Iris pigment epithelial cell (primary cell): Measurements from ENCODE around the gene SLC6A7.
A peak's percentile ranks its signal among the peaks of the same experiment; 100 is the strongest.
"Not testable (repeated sequence)": the region's sequence is repeated elsewhere in the genome, so short reads cannot be mapped to it uniquely, and the experiment has no call there.

Experiments used
- DNase-seq: peaks from one replicate; pipeline ENCODE4 v3.0.0-alpha.2; 2011; ENCODE audit warnings: low read depth

The SLC6A7 gene

DNA sequence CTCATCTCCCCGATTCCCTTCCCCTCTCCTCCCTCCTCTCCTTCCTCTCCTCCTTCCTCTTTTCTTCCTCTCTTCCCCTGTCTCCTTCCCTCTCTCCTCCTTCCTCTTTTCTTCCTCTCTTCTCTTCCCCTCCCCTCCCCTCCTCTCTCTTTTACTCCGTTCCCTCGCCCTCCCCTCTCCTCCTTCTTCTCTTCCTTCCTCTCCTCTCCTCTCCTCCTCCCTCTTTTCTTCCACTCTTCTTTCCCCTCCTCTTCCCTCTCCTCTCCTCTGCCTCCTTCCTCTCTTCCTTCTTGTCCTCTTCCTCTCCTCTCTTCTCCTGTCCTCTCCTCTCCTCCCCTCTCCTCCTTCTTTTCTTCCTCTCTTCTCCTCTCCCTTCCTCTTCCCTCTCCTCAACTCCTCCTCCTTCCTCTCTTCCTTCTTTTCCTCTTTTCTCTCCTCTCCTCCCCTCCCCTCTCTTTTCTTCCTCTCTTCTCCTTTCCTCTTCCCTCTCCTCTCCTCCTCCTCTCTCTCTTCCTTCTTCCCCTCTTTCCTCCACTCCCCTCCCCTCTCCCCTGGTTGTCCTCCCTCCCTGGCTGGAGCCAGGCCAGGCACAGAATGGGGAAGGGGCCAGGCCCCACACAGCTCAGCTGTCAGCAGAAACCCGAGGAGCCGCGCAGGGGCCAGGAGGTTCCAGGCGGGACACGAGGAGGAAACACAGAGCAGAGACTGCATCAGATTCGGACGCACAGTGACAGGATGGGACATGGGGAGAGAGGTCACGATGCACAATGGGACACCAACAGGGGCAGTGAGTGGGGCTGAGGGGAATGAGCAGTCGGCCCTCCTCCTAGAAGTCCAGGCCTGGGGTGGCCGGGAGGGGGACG is 51.7 kb downstream of the SLC6A7 start:
- no peak for DNase-seq

DNA sequence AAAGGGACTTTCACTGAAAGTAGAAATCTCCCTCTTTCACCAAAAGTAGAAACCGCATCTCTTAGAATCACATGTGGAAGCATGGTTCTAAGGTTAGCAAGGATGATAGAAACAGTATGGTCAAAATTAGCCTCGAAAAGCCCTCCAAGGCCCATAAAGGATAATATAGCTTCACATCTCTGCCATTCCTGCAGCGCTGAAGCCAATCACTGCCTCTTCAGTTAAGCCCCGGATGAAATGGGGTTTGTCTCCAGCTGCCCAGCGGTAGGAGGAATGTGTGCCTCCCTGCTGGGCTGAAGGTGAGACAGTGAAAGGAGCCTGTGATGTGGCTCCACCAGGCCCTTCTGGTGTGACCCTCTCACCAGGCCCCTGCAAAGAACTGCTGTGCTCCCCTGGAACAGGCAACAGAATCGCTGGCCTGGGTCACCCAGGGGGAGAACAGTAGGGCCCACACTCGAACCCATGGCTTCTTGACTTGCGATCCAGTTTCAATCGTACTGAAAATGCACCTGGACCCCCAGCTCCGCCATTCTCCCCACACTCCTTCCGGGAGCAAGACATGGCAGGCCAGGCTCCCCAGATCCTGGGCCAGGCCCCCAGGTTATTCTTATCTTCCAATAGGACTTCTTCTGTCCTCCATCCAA is 52.5 kb downstream of the SLC6A7 start:
- no peak for DNase-seq

DNA sequence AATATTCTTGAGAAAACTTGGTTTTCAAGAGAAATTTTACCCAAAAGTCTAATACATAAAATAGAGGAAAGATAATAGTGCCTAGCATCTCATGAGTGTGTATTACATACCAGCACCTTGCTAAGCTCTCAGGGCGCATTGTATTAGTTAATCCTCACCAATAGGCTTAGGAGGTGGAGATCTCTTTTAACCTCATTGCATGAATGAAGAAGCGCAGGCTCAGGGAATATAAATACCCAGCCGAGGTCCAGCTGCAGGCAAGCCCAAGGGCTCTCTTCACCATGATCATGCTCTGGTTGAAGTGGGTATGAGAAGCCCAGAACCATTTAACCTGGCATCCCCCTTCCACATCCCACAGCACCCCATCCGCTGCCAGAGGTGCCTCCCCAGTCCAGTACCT is 53.7 kb downstream of the SLC6A7 start:
- DNase-seq: no peak

DNA sequence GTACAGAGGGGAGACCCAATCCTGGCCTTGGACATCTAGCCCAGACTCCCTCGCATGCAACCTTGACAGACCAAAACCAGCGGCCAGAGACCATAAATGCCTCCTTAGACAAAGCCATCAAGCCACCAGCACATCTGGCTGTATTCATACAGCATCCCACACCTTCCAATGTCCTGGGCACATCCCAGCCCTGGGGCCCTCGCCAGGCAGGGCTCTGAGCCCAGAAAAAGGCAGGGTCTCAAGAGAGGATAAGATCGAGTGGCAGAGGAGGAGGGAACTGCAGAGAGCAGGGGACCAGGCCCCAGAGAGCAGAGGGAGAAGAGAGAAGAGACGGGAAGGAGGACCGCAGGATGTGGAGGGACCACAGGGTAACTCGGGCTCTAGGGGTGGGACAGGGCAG is 54.3 kb downstream of the SLC6A7 start:
- DNase-seq: no peak

DNA sequence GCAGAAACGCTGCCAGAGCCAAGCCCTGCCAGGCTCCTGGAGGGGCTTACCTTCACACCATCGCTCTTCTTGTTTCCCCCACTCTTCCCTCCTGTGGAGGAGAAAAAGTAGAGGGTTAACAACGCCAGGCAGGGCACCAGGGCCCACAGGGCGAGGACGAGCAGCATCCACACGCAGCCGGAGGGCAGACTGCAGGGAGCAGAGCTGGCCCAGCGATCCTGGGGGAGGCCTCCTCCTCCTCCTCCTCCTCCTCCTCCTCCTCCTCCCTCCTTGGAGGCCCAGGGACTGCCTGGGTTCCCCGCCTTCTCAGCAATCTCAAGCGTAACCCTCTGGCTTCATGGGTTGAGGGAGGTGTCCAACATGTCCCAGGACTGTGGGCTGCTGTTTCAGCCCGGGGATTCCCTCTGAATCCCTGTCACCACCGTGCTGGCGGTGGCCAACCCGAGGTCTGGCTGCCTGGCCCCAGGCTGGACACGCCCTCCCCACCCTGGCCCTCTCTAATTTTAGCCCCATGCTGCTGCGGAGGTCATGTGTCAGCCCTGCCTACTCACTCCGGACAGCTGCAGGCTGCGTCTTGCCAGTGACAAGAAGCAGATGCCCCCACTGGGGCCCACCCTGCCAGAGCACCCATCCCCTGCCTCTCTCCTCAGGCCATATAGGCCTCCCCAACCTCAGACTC is 55.4 kb downstream of the SLC6A7 start:
- DNase-seq: no peak

DNA sequence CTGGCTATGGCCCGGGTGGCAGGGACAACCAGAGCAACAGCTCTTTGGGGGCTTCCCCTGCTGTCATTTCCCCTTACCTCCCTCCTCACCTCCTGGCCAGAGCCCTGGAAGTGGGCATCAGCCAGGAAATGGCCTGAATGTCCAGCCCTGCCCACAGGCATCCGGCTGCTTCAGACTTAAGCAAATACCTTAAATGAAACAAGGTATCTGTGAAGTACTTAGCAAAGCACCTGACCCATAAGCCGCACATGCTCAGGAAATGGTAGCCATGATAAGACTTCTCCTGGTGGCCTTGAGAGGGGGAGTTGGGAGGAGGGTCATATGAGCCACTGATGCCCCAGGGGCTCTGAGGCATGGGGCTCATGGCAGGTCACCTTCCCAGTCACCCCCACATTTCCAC is 55.9 kb downstream of the SLC6A7 start:
- no peak for DNase-seq

DNA sequence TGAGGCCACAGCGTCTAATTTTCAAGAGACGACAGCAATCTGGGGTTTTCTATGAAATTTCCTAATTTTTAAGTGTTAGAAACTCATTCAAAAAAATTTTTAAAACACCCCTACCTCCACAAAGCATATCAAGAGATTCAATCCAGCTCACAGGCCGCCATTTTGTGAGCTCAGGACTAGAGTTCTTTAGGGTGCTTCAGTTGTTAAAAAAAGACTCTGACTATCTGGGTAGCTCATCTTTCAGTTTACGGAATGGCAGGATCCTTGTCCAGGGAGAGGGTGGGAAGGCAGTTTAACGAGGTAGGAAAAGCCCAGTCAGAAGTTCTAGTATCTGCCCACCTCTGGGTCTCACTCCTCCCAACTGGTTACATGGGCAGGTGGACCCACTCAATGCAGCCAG is 56.6 kb downstream of the SLC6A7 start:
- DNase-seq: no peak

DNA sequence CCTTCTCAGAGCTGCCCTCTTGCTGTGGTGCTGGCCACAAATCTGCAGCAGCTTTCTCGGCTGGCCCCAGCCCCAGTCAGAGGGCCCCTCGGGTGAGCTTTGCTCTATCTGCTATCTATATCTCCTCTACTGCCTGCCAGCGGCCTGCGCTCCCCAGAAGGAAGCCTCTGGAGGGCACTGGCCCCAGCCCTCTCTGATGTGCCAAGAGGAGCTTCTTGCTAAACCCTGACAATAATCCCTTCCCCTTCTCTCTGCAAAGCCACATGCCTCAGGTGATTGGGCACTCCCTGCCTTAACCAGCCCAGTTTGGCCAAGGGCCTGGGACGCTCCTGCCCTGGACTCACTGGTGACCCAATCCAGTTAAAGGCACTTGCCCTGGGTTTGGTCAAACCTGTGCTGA is 57.0 kb downstream of the SLC6A7 start:
- no peak for DNase-seq

DNA sequence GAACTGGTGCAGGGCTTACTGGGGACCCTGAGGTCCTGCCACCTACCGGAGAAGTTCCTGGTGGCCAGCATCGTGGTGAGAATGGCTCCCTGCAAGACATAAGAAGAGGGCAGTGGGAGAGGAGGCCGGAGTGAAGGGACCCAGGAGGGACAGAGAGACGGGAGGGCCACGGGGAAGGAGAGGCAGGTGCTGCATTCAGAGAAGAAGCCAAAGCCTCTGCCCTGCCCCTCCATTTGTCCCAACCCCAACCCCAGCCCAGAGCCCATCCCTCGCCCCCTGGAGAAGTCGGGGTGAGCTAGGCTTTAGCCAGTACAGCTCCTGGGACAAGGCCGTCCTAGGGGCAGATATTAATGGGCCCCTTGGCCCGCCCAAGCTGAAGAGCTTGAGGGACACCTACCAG is 57.9 kb downstream of the SLC6A7 start:
- no peak for DNase-seq

DNA sequence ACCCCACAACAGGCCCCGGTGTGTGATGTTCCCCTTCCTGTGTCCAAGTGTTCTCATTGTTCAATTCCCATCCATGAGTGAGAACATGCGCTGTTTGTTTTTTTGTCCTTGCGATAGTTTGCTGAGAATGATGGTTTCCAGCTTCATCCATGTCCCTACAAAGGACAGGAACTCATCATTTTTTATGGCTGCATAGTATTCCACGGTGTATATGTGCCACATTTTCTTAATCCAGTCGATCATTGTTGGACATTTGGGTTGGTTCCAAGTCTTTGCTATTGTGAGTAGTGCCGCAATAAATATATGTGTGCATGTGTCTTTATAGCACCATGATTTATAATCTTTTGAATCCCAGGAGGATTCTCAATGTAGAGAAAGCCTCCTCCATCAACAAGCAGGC is 58.6 kb downstream of the SLC6A7 start:
- not testable (repeated sequence) for DNase-seq

DNA sequence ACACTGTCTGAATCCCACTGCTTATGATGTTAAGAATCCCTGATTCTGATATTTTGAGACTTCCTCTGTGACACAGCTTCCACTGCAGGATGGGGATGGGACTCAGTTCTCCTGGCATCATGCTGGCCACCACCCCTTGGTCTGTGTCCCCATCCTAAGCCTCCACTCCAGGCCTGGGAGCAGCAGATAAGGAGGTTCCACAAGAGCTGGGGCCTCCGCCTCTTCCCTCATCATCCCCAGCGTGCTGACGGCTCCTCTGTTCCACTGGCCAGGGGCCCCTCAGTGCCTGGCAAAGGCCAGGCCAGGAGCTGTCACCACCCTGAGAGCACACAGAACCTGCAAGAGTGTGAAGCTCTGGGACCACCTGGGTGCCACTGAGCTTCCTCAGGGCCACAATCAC is 59.1 kb downstream of the SLC6A7 start:
- DNase-seq: no peak

DNA sequence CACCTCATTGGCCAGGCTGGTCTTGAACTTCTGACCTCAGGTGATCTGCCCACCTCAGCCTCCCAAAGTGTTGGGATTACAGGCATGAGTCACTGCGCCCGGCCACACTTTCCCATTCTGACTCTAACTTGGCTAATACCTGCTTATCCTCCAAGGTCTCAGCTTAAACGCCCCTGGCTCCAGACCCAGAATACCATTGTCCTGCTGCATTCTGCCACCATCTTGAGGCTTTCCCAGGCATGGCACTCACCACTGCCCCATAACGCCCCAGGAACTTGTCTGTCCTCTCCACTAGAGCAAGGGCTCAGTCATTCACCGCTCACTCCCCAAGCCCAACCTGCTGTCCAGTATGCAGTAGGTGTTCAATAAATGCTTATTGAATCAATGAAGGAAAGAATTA is 59.9 kb downstream of the SLC6A7 start:
- DNase-seq: no peak

DNA sequence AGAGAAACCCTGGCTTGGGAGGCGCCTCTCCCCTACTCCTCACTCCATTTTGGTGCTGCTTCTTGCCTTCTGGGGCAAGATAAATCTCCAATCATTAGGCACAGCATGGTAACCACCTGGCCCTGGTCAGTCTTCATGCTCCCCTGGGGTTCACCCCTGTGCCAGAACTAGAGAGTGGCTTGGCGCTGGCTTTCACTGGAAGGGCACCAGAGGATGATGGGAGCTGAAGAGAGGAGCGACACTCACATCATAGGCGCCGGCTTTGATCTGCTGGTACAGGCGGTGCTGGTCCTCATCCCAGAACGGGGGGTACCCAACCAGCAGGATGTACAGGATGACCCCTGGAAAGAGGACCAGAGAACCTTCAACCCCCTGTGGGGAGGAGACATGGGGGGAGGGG is 61.6 kb downstream of the SLC6A7 start:
- no peak for DNase-seq

DNA sequence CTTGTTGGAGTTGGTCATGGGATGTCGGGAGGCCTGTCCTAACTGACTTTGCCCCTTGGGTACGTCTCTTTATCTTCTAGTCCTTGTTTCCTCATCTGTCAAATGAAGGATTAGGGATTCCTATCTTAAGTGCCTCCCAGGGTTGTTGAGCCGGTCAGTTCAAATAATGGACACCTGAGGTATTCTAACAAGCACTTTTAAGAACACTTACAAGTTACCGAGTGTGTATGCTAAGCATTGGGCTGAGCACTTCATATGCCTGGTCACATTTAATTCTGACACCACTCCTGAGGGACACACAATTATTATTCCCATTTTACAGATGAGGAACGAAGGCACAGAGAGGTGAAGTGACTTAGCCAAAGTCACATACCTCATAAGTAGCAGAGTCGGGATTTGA is 62.6 kb downstream of the SLC6A7 start:
- no peak for DNase-seq

DNA sequence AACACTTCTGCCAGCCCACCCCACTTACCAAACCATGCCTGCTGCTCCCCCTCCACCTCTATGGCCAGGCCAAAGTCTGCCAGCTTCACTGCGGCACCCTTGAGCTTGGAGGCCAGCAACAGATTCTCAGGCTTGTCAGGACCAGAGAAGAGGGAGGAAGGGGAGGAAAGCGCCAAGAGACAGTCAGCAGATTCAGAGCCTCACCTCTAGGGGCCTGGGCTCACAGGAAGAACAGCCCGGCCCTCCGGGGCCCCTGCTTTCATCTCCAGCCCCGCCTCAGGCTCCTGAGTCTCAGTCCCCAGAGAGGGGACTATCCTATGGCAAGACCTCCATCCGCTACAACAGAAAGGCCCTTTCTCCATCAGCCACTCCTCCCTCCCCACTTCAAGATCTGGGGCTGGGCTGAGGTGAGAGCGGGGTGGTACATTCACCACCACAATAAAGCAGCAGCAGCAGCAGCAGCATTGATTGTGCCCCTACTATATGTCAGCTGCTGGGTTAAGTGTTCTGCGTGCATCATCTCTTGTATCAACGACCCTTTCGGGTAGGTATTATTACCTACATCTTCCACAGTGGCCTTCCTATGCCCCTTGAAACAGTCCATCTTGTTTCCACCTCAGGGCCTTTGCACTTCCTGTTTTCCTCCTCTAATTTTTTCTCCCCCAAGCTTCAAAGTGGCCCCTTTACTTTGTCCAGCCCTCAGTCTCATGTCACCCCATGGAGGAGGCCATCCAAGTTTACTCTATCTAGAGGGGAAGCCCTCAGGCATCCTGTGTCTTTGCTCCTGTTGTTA is 63.8 kb downstream of the SLC6A7 start:
- no peak for DNase-seq

DNA sequence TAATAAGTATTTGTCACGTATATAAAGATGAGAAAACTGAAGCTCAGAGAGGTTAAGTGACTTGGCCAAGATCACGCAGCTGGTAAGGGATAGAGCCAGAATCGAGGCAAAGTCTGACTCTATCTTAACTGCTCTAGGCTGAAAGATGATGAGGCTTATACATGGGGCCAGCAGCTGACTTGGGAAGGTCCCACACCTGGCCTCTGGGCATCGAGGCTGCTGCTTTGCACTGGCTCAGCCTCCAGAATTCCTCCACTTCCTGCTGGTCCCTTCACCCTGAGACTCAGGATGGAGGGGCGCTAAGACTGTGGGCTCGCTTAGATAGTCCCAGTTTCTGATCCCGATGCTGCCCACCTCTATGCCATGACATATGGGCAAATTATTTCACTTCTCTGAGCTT is 64.5 kb downstream of the SLC6A7 start:
- no peak for DNase-seq

DNA sequence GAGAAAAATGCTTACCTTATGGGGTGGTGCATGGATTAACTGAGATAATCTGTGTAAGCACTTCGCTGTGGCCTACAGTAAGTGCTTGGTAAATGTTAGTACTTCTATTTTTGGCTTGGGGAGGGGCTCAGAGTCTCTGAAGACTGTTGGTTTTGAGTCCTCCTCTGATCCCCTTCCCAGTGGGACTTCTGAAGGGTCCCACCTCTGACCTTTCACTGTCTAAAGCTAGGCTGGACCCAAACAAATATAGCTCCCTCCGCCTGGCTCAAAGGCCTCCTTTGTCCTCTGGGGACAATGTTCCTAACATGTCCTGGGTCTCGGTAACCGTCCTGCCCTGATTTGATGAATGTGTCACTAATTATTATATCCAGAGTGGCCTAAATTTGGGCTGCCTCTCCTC is 64.9 kb downstream of the SLC6A7 start:
- no peak for DNase-seq

DNA sequence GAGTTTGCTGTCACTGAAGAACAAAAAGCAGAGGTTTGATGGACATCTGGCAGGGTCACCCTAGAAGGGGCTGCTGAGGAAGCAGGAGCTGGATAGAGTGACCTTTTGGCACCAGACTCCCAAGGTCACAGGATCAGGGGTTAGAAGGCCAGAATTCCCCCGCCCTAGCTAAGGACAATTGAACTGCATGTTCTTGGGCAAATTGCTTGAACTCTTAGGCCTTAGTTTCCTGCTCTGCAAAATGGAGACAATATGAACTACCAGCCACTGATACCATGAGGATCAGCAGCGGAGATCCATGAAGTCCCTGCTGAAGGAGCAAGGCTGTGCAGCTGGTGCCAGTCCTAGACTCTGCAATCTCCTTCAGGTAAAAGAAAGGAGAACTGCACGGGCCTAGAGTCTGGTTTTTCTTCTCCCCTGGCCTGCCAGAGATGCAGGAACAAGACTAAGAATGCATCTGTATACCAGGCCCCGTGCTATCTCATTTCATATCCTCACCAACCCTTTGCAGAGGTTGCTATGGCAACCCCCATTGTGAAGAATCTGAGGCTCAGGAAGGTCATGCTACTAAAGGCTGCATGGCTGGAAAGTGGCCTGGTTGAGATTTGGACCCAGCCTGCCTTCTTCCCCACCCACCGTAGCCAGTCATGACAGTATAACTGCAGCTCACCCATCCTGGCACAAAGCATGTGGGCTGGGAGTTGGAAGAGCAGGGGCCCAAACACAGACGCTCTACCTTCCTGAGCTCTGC is 66.0 kb downstream of the SLC6A7 start:
- DNase-seq: peak; percentile 27

DNA sequence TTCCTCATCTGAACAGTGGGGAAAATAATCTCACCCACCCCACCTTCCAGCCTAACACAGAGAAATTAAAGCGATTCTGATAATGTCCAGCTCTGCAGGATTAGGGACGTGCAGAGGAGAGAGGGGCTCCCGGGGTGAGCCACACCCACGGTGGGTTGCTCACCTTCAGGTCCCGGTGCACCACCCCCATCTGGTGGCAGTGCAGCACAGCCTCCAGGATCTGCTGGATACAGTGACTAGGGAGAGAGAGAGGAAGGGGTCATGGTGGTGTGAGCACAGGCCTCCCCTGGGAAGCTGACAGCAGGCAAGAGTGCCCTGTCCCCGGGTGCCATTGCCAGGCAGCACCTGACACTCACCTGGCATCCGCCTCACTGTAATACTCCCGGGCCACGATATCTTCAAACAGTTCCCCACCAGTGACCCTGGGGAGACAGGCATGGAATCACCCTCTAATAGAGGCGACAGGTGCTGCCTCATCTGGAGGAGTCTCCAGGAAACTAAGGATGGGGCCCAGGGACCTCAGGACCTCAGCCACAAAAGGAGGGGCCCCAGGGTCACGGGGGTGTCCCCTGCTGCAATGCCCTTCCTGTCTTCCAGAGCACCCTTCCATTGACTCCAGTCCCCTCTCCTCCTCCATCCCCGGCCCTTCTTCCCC is 66.7 kb downstream of the SLC6A7 start:
- DNase-seq: no peak

DNA sequence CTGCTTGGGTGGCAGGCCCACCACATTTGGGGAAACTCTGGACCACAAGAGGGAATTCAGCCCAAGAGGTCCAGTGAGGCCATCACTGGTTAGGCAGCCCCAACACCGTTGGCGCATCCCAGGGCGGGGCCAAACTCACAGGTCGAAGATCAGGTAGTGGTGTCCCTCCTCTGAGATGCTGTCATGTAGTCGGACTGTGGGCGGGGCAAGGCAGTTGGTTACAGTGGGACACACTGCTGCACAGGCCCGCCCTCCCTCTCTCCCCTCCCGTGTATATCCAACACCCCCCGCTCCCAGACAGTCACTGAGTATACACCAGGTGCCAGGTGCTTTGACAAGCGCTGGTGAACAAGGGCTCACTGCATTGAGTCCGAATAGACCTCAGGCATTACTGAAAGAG is 67.6 kb downstream of the SLC6A7 start:
- DNase-seq: no peak

DNA sequence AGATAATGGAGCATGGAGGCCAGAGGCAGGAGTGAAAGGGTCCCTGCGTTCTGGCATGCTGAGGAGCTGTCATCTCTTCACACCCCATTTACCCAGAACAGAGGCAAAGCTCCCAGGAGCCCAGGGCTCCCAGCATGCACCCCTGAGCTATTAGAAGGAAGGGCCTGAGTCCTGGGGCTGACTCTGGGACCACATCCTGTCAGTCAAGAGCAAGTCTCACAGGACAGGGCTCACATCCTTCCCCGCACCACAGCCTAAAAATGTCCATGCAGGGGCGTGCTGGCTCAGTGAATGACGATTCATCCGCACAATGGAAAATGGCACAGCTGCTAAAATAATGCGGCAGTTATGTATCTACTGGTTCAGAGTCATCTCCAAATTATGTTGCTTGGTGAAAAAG is 68.3 kb downstream of the SLC6A7 start:
- DNase-seq: no peak
